Transverse colon (tissue), 4 donors: ENCODE data around the gene ATP2B1.

ENCODE experiments used
- POLR2A ChIP-seq: fragments of 450-650 bp; IDR thresholded peaks from one replicate; pipeline ENCODE4 v1.6.1; 2016; ENCODE audit warnings: antibody characterized with exemption, mild to moderate bottlenecking, moderate library complexity
- POLR2AphosphoS5 ChIP-seq, 3 donors: sonication (generic); formaldehyde crosslinking; IDR thresholded peaks; one replicate each; pipeline ENCODE4 v1.6.1; 2016; ENCODE audit warnings: antibody characterized with exemption in 3 of 3
- TF ChIP-seq, protein P1 (sequence below), 5 experiments: fragments of 200-600 bp in 3 of 5; fragments of 450-650 bp in 2 of 5; sonication (generic) in 3 of 5; IDR thresholded peaks; 1 replicate in 2 of 5; 2 replicates in 3 of 5; pipeline ENCODE4 v1.5.1; 2016 to 2017; ENCODE audit warnings: antibody characterized with exemption in 5 of 5, inconsistent platforms in 3 of 5, mild to moderate bottlenecking in 2 of 5, moderate library complexity in 1 of 5

DNA sequence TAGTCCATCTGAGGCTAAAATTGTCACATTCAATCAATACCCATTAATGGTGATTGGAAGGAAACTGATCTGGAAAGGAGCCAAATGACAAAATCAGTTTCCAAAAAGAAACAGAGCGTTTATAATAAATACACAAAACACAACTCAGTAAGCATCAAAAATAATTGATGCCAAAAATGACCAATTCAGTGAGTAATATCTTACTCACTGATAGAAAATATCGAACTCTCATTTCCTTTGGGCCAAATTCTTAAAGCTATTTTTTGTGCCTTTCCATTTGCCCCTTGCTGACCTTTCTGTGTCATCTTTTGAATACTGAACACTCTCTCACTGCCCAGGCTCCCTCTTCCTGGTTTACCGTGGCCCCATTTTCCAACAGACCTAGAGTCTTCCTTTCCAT lies 22.5 kb upstream of the ATP2B1 start:
- TF ChIP-seq POLR2A, result no peak
- TF ChIP-seq, protein P1, sequence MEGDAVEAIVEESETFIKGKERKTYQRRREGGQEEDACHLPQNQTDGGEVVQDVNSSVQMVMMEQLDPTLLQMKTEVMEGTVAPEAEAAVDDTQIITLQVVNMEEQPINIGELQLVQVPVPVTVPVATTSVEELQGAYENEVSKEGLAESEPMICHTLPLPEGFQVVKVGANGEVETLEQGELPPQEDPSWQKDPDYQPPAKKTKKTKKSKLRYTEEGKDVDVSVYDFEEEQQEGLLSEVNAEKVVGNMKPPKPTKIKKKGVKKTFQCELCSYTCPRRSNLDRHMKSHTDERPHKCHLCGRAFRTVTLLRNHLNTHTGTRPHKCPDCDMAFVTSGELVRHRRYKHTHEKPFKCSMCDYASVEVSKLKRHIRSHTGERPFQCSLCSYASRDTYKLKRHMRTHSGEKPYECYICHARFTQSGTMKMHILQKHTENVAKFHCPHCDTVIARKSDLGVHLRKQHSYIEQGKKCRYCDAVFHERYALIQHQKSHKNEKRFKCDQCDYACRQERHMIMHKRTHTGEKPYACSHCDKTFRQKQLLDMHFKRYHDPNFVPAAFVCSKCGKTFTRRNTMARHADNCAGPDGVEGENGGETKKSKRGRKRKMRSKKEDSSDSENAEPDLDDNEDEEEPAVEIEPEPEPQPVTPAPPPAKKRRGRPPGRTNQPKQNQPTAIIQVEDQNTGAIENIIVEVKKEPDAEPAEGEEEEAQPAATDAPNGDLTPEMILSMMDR (IDR thresholded peaks at IDR 0.05), result no peak
- no peak for TF ChIP-seq POLR2AphosphoS5 (IDR thresholded peaks at IDR 0.05)
